MV-4-11 (cell line): ENCODE results near the gene LPP.

Source experiments
- DNase-seq: peaks from one replicate; lab custom pipeline; 2025; lab: John Stamatoyannopoulos, UW

Gene LPP

DNA sequence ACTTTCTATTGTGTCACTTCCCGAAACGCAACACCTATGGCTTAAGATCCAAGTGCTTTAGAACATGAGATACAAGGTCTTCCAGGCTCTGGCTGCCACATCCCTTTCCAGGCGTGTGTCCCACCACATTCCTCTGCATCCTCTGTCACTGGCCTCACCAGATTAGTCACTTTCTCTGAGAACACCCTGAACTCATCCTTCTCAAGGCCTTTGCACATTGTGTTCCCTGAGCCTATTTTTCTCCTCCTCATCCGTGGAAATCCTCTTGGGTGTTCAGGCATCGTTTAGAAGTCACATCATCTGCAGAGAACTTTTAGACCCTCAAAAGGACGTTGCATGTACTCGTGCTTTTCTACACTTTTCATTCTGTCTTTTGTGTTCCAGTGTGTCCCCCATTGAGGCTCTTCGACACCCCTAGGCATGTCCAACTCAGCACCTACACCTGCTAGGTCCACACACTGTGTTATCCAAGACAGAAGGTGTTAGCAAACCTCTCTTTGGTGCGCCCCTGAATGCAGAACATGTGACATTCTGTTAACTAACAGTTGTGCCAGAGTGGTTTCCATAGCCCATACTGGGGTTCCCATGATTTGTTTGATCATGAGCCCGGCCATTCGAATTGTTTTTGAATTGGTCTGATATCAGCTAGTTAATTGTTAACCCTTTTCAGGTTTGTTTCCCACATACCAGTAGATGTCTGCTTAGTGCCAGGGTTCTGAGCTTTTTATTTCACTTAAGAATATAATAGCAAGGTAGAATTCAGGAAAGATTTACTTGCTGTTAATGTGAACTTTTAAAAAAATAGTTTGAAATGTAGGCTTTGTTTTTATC, 67.2 kb downstream of the LPP start:
- DNase-seq: no peak

GRCh38 chr3:188223936-188224335, 70.0 kb downstream of the LPP start:
- no peak for DNase-seq

DNA sequence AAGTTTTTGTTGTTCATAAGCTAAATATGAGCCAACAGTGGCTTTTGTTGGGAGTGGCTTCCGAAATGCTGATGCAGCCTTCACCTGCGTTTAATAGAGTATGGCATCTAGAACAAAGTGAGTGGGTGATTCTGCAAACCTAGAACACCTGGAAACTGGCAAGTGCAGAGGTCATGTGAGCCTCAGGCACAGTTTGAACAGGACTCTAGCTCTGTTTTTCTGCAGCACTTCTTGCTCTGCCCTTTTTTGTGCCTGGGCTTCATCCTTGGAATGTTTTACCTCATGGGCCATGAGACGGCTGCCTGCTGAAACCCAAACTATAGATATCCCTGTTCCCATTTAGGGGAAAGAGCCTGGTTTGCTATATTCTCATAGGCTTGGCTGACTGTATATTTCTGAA, 73.5 kb downstream of the LPP start:
- no peak for DNase-seq

- no peak for DNase-seq
Measured at GRCh38 chr3:188229177-188229576, 75.2 kb downstream of the LPP start.

DNA sequence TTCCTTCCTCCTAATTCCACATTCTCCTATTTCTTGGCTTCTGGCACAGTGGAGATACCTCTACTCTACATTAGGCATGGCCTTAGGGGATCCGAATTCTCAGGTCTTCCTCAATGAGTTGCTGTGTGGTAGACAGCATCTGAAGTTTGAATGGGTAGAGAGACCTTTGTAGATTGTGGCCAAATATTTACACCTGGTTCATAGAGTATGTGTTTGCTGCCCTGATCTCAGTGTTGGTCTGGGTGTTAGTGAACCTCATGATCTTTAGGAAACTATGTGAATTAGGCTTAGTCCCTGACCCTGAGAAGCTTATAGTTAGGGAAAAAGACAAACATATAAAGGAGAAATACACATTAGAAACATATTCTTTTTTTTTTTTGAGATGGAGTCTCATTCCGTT, 75.8 kb downstream of the LPP start:
- DNase-seq: no peak

GRCh38 chr3:188230962-188231361, 77.0 kb downstream of the LPP start:
- no peak for DNase-seq

GRCh38 chr3:188231456-188231855, 77.5 kb downstream of the LPP start:
- no peak for DNase-seq

- peak; percentile 1 for DNase-seq
Measured at GRCh38 chr3:188232656-188233055, 78.7 kb downstream of the LPP start.

DNA sequence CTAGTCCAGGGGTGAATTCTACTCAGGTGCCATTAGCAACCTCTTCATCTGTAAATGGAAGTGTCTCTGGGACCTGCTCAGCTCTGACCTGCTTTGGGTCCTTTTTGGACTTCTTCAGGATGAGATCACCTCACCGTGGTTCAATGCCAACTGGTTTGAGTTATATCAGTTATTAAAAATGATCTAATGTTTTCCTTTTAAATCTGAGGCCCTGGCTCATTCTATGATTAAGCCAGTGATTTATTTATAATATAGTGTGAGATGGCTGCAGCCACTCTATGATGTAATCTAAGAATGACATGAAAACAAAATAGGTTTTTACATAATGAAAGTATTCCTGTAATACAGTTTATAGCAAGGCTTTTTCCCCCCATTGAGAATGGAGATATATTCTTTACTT, 79.4 kb downstream of the LPP start:
- DNase-seq: no peak

DNA sequence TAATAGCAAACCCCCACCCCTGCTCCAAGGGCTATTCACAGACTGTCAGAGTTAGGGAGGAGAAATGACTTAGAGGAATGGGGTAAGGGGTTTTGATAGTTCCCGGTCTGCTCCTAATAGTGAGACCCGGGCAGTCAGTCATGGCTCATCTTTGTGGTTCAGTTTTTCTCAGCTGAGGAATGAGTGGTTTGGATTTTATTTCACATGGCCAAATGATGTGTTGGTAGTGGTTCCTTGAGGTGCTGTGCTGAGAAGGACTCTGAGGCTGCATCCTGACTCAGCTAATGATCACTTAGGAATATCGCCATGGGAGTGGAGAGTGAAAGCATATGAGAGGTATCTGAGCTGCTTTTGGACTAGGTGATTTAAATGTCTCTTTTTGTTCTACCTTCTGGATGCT, 80.2 kb downstream of the LPP start:
- DNase-seq: no peak

- DNase-seq: no peak
Measured at GRCh38 chr3:188236271-188236670, 82.3 kb downstream of the LPP start.

DNA sequence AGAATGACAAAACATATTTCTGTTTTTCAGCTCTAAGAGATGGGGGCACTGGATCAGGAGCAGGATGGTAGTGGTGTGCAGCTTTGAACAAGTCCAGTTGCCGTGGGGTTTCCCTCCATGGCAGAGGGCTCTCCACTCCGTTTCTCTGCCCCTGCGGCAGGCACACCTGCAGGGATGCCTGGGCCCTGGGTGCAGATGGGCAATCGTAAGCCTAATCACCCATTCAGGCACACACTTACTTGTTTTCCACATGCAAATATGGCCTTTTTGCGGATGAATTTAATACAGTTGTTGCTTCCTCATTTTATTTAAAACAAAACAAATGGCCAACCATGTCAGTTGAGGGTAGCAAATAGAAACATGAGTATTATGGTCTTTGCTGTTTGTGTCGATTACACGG, 85.1 kb downstream of the LPP start:
- no peak for DNase-seq

- no peak for DNase-seq
Measured at GRCh38 chr3:188239577-188239976, 85.6 kb downstream of the LPP start.

- DNase-seq: no peak
Measured at GRCh38 chr3:188240189-188240981, 86.4 kb downstream of the LPP start.

DNA sequence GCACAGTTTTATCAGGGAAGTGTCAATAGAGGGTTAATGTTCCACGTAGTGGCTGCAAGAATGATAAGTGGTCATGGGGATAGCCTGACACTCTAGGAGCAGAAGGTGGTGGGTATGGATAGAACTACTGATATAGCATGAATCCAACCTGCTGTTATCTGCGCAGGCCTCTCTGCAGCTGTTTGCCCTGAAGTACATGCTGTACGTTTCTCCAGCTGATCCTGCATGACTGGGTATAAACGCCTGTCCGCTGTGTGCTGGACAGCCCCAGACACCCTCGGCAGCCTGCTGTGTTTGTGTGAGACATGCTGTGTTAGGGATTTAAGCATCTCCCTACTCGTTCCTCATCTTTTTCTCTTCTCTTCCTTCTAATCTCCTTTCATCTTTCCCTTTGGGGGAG, 87.1 kb downstream of the LPP start:
- DNase-seq: no peak

GRCh38 chr3:188241883-188242282, 87.9 kb downstream of the LPP start:
- DNase-seq: no peak

DNA sequence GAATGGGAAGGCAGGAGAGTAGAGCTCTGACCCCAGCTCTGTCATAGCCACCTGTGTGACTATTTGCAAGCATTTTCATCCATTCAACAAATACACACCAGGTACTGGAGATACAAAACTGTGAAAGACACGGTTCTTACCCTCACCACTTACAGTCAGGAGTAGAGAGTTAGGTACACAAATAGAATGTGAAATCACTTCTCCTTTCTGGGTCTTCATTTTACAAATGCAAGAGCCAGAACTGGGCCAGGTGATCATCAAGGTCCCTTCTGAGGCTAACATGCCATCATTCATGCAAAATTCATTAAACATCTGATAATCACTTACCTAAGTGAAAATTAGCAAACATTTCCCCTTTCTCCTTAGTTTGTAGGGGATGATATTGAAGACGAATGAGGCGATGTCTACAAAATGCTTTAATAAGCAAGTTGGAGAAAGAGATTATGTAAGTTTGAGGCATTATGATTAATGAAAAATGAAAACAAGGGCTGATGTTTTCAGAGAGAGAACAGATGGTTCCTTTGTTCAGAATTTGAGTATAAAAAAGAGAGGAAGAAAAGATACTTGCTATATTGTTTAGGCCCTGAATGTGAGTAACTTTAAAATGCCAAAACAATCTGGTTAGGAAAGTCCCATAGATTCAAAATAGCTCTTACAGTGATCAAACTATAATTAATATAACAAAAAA, 88.6 kb downstream of the LPP start:
- no peak for DNase-seq

DNA sequence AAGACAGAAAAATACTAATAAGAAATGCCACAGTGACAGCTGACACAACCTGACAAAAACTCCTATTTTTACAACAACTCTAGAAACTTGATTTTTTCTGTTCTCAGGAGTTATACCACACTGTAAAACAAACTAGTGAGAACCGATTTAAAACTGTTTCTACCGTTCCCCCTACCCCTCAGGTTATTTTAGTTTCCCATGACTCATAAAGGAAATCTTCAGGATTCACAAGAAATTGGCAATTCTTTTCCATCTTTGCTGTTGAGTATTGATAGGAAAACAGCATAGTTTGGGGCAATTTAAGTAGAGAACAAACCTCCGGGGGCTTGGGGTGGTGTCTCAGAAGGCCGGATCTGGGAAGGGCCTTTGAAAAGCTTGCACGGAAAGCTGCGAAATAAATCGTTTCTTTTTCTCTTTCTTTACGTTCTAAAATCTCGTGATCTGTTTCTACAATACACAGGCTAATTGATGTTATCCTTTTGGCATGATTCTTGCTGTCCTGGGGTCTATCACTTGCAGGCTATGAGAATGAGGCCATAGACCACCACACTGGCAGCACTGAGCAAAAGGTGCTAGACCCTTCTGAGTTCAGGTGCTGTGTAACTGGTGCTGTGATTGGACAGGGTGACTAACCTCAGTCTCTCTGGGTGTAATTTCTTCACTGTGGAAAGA, 89.3 kb downstream of the LPP start:
- DNase-seq: no peak

GRCh38 chr3:188244395-188244861, 90.5 kb downstream of the LPP start:
- no peak for DNase-seq

DNA sequence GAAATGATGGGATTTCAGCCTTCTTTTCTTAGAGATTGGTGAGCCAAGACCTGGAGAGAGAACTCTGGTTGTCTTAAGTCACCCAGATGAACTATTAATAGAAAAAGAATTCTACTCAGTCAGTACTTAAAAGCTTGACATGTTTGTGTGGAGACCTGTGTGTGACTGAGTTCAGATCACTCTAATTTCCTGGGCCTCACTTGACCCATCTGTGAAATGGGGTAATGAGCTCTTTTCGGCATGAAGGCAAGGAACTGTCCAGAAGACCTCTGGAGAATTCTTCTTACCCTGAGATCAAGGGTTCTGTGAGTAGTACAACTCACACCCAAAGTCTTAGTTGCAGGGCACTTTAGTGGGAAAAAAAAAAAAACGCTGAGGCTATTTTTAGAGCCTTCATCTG, 92.9 kb downstream of the LPP start:
- no peak for DNase-seq

GRCh38 chr3:188248036-188248561, 94.1 kb downstream of the LPP start:
- no peak for DNase-seq
